B cell (primary cell): Measurements from ENCODE around the gene FTO. TPM values are rescaled to one million over a fixed set of nuclear protein-coding genes. Genes with fewer than 3 reads are reported as not detected.

Experiments used
- ATAC-seq: fragments of 200-7000 bp; cut with Tn5 transposase; one replicate; pipeline ENCODE4 v1.10.0; 2021; ENCODE audit warnings: low read depth, mild to moderate bottlenecking, moderate number of reproducible peaks, moderate library complexity
- CTCF ChIA-PET: fragments of 350-600 bp; sonication (Branson Sonifier 250); formaldehyde crosslinking; loops from one replicate; lab custom pipeline; 2021; ENCODE audit warnings: antibody characterized with exemption, inconsistent platforms; lab: Charles Lee
- POLR2A ChIA-PET: fragments of 350-600 bp; sonication (Branson Sonifier 250); formaldehyde crosslinking; loops from one replicate; lab custom pipeline; 2021; ENCODE audit warnings: antibody characterized with exemption; lab: Charles Lee
- DNase-seq: peaks from one replicate; pipeline ENCODE4 v3.0.0; 2013
- H2AFZ ChIP-seq: 2 replicates; pipeline ENCODE4 v1.6.1; 2012; ENCODE audit warnings: mild to moderate bottlenecking, low read depth, low read length; ENCODE audit not compliant: insufficient read depth, poor library complexity, severe bottlenecking
- H3K27ac ChIP-seq, 2 donors: 1 replicate in 1 of 2; 2 replicates in 1 of 2; pipeline ENCODE4 v1.5.1; 2012 to 2013; ENCODE audit warnings: low read length in 2 of 2, mild to moderate bottlenecking in 2 of 2, moderate library complexity in 1 of 2
- H3K27me3 ChIP-seq, 4 experiments: fragments of 200-600 bp in 1 of 4; sonication (generic) in 1 of 4; replicated peaks in 1 of 4; 1 replicate in 2 of 4; 2 replicates in 2 of 4; pipeline versions ENCODE4 v1.6.1 to v1.7.0; 2013 to 2016; ENCODE audit warnings: low read length in 3 of 4, mild to moderate bottlenecking in 2 of 4, mixed read lengths in 1 of 4, moderate library complexity in 1 of 4; ENCODE audit not compliant: insufficient read depth in 4 of 4, control insufficient read depth in 3 of 4; ENCODE audit errors: control extremely low read depth in 1 of 4
- H3K36me3 ChIP-seq, 2 experiments: replicated peaks in 1 of 2; 1 replicate in 1 of 2; 2 replicates in 1 of 2; pipeline versions ENCODE4 v1.6.1 to v1.7.1; 2013; ENCODE audit warnings: low read length in 1 of 2; ENCODE audit not compliant: insufficient read depth in 2 of 2, control insufficient read depth in 1 of 2; ENCODE audit errors: control extremely low read depth in 1 of 2, extremely low read depth in 1 of 2
- H3K4me1 ChIP-seq, 2 donors: fragments of 200-600 bp in 1 of 2; sonication (generic) in 1 of 2; 1 replicate in 1 of 2; 2 replicates in 1 of 2; pipeline versions ENCODE4 v1.5.1 to v1.6.1; 2013 to 2017; ENCODE audit warnings: low read length in 2 of 2; ENCODE audit not compliant: control insufficient read depth in 2 of 2, insufficient read depth in 2 of 2
- H3K4me2 ChIP-seq: replicated peaks from 2 replicates; pipeline ENCODE3; 2012; ENCODE audit warnings: mild to moderate bottlenecking, low read depth, low read length; ENCODE audit not compliant: poor library complexity, severe bottlenecking
- H3K4me3 ChIP-seq, 5 experiments: fragments of 200-600 bp in 1 of 5; sonication (generic) in 1 of 5; 1 replicate in 3 of 5; 2 replicates in 2 of 5; pipeline versions ENCODE4 v1.5.1 to v1.7.0; 2011 to 2016; ENCODE audit warnings: low read length in 4 of 5, mild to moderate bottlenecking in 4 of 5, low read depth in 2 of 5, control low read depth in 1 of 5, moderate library complexity in 1 of 5; ENCODE audit not compliant: insufficient read depth in 1 of 5; ENCODE audit errors: control extremely low read depth in 1 of 5, extremely low read depth in 1 of 5
- H3K79me2 ChIP-seq: fragments of 200-600 bp; sonication (generic); one replicate; pipeline ENCODE4 v1.6.0; 2016; ENCODE audit warnings: low read length; ENCODE audit not compliant: control insufficient read depth, insufficient read depth
- H3K9ac ChIP-seq: fragments of 200-600 bp; sonication (generic); 2 replicates; pipeline ENCODE4 v1.6.1; 2017; ENCODE audit warnings: mild to moderate bottlenecking, low read length, moderate library complexity
- H3K9me3 ChIP-seq, 3 donors: one replicate each; pipeline versions ENCODE4 v1.6.1 to v1.7.1; 2013; ENCODE audit warnings: low read length in 2 of 3; ENCODE audit not compliant: control insufficient read depth in 2 of 3, insufficient read depth in 1 of 3; ENCODE audit errors: control extremely low read depth in 1 of 3
- H4K20me1 ChIP-seq: 2 replicates; pipeline ENCODE4 v1.6.0; 2012; ENCODE audit warnings: mild to moderate bottlenecking, low read length; ENCODE audit not compliant: insufficient read depth, control insufficient read depth, poor library complexity, severe bottlenecking
- H3K27ac Mint-ChIP-seq: one replicate; pipeline ENCODE4 v1.8.0; 2021; ENCODE audit warnings: mixed read lengths
- H3K27me3 Mint-ChIP-seq: one replicate; pipeline ENCODE4 v1.8.0; 2021; ENCODE audit warnings: mixed read lengths
- H3K4me1 Mint-ChIP-seq: one replicate; pipeline ENCODE4 v1.8.0; 2021; ENCODE audit warnings: mixed read lengths
- H3K4me3 Mint-ChIP-seq: one replicate; pipeline ENCODE4 v1.8.0; 2021; ENCODE audit warnings: mixed read lengths
- H3K9me3 Mint-ChIP-seq: one replicate; pipeline ENCODE4 v1.8.0; 2022; ENCODE audit warnings: mixed read lengths; ENCODE audit not compliant: insufficient read depth
- CTCF ChIP-seq: fragments of 200-600 bp; IDR thresholded peaks from one replicate; pipeline ENCODE4 v1.8.0; 2022; ENCODE audit warnings: antibody characterized with exemption, mild to moderate bottlenecking
- EZH2 ChIP-seq: IDR thresholded peaks from 2 replicates; pipeline ENCODE4 v1.6.1; 2012; ENCODE audit warnings: borderline replicate concordance, low read depth, mild to moderate bottlenecking, moderate library complexity, low read length; ENCODE audit not compliant: insufficient read depth, poor library complexity, severe bottlenecking
- WGBS: methylation state at CpG from one replicate; pipeline ENCODE4 v1.1.5; 2013; ENCODE audit warnings: missing lambda C conversion rate; ENCODE audit not compliant: insufficient coverage; 5-methylcytosine and 5-hydroxymethylcytosine counted together
- intact Hi-C: fragments of 100-400 bp; cut with micrococcal nuclease; formaldehyde crosslinking; loops from one replicate; pipeline ENCODE4 v1.10.0; 2022
- polyA plus RNA-seq: library from polyadenylated mRNA; depleted of rRNA; stranded (reverse); fragments of >200 nt; gene quantifications from 2 replicates; pipeline ENCODE4 v1.2.3, GENCODE V29; 2012
- total RNA-seq, 2 donors: library from RNA; stranded (reverse); fragments of 120-200 nt in 1 of 2; gene quantifications; 1 replicate in 1 of 2; 2 replicates in 1 of 2; pipeline versions ENCODE4 v1.2.3 to v1.2.4, GENCODE V29; 2013 to 2022

The FTO gene
- total and polyA plus RNA-seq, 2 donors (not counting 1 experiment from before 2014, with no cell fraction given), result 26.5 to 68.5 TPM

DNA sequence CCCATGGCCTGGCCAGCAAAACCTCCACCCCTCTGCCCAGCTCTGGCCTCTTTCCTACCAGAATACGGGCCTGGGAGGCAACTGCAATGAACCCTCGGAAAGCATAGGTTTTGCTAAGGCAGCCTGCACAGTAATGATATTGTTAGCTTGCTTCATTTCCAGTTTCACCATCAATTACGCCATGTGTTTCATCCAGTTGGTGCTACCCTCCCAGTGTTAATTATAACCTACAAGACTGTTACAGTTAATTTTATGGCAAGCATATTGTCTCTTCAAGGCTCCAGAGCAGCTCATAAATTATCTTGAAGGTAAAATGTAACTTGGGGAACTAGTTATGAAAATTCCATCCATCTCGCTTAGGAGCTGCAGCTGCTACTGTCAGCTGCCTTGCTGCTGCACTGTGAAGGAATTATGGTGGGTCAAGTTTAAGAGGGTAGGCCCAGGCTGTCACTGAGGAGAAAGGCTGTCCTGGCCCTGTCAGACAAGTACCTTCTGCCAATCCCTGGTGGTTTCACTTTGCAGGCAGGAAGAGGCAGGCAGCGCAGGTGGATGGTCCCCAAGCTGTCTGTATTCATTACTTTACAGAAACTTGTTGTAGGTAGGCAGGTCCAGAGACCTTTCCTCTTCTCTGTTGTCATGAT, 242.9 kb downstream of the FTO start:
- Histone ChIP-seq H3K36me3 (peaks cover 0 to 3% of the 10 kb centered on the region in 2 experiments), H4K20me1 (no peaks in the 10 kb centered on the region), H3K27ac (no peak overlapping the region), H3K4me1 (peaks cover 5 to 10% of the 10 kb centered on the region in 2 donors), H2AFZ (no peak overlapping the region), H3K9ac (no peak overlapping the region), H3K9me3 (no peaks in the 10 kb centered on the region), H3K4me3 (no peak overlapping the region), H3K27me3 (no peaks in the 10 kb centered on the region), H3K79me2 (no peaks in the 10 kb centered on the region), H3K4me2 (no peak overlapping the region)
- Mint-ChIP-seq H3K9me3 (no peaks in the 10 kb centered on the region), H3K27ac (no peak overlapping the region), H3K27me3 (no peaks in the 10 kb centered on the region), H3K4me1 (peaks cover 33% of the 10 kb centered on the region), H3K4me3 (no peak overlapping the region)
- CTCF ChIA-PET, result interaction anchor here (0.9 to 1.2 kb wide), 2 partner anchors 18 to 1311 kb away, joined by 3 to 5 read pairs; no protein-coding TSS in a partner anchor
- TF ChIP-seq EZH2 (no peak), CTCF (no peak)
- POLR2A ChIA-PET, result no interaction called here
- no peak for DNase-seq
- intact Hi-C loops, result loop anchor here (10.0 kb wide), 1 partner anchor 1518 kb away; no protein-coding TSS in a partner anchor
- 89% methylated on average over 3 of the region's 5 CpGs for WGBS
- ATAC-seq, result no peak

DNA sequence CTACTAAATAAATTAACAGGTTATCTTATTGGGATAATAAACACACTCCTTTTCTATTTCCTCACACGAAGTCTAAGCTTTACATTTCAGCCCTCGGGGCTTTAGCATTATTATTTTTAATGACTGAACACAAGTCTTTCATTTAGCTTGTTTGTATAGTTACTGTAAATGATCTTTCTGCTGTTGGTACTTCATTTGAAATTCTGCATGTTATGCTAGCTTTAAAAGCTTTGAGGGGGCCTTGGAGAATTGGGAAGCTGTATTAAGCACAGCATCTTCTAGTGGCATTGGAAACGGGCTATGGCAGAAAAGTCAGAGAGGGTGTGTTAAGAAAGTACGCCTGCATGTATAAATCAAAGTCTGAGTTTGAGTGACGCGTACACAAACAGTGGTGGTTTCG, 243.7 kb downstream of the FTO start:
- Histone ChIP-seq H3K4me1 (peaks cover 12 to 18% of the 10 kb centered on the region in 2 donors), H3K79me2 (no peaks in the 10 kb centered on the region), H3K27ac (no peak overlapping the region), H4K20me1 (no peaks in the 10 kb centered on the region), H3K36me3 (no peaks in the 10 kb centered on the region), H2AFZ (no peak overlapping the region), H3K9me3 (no peaks in the 10 kb centered on the region), H3K27me3 (no peaks in the 10 kb centered on the region), H3K4me2 (no peak overlapping the region), H3K4me3 (no peak overlapping the region), H3K9ac (no peak overlapping the region)
- ATAC-seq (no peak), DNase-seq (no peak)
- H3K27me3 Mint-ChIP-seq, result no peaks in the 10 kb centered on the region
- 98% methylated on average over 4 of the region's 7 CpGs for WGBS
- no peak overlapping the region for H3K27ac Mint-ChIP-seq
- ChIA-PET POLR2A (no interaction called here), CTCF (interaction anchor here (0.9 kb wide), 1 partner anchor 11 kb away, joined by 4 read pairs; no protein-coding TSS in a partner anchor)
- H3K4me3 Mint-ChIP-seq, result no peak overlapping the region
- intact Hi-C loops, result loop anchor here (10.0 kb wide), 1 partner anchor 1517 kb away; no protein-coding TSS in a partner anchor
- peaks cover 41% of the 10 kb centered on the region for H3K4me1 Mint-ChIP-seq
- no peak for TF ChIP-seq EZH2
- no peak for TF ChIP-seq CTCF
- H3K9me3 Mint-ChIP-seq, result no peaks in the 10 kb centered on the region
